IPS-NIHi7 (cell line): Measurements from ENCODE around the gene ULK2.
"Not testable (repeated sequence)": the region's sequence is repeated elsewhere in the genome, so short reads cannot be mapped to it uniquely, and the experiment has no call there.

ENCODE experiments used
- DNase-seq: peaks from one replicate; pipeline ENCODE4 v3.0.0; 2012; ENCODE audit warnings: mixed read lengths; ENCODE audit errors: extremely low spot score

The ULK2 gene

GRCh38 chr17:19867329-19868078 lies at the start of gene ULK2:
Gene ULK2, minus strand, starts transcription at chr17:19867936. Its CDS starts 519 bp downstream, at chr17:19867417.
- peak; percentile 74 for DNase-seq

DNA sequence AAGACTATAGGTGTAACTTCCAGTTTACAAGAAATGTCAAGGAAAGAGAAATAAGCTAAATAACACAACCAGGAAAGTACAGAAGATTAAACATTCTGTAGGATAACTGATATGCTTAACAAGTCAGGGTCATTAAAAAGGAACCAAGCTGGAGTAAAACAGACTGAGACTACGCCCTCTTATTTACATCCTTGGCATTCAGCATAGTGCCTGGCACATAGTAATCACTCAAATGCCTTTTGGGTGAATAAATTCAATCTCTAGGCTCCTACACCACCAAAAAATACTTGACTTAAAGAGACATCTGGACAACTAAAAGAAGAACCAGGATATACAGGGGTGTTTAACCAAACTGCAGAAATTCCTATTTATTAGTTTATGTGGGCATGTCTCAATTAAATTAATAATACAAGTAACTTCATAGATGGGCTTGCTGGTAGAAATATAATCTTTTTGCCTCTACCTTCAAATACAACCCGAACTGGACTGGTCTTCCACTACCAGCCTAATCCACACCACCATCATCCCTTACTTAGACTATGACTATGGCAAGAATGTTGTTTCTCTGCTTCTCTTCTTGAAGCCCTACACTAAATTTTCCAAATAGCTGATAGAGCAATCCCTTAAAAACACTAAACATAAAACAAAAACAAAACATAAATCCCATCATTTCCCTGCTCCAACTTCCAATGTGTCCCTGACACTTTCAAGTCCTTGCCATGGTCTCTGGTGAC lies 47.7 kb upstream of the ULK2 start:
- no peak for DNase-seq

DNA sequence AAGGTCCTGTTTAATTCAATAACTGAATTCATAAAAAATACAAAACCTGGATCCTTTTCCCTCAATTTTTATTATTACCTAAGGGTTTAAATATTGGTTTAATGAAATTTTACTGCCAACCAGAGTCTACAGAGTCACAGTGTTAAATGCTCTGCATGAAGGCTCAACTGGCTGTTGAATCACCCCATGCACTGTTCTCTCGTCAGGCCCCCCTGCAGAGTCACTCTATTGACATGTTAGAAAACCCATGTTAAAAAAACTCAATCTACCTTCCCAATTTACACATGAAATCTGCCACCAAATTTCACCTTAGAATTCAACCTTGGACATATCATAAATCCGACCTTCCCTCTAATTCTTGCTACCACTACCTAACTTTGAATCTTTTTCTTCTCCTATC lies 43.3 kb upstream of the ULK2 start:
- DNase-seq, result peak; percentile 36

DNA sequence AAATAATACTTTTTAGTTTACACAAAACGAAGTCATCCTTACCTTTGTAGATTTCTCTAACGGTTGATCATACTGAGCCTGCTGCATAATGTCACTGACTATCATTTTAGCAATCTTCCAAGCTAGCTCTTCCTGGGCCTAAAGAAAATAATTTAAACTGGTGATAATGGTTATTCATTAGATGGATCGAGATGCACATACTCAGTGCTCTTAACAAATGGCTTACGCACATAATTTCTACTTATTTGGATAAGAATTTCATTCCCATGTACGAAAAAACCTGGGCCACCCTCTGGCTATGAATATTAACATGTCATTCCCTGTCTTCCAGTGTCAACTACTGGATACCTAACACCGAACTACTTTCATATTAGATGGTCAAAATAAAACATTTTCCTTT lies 41.4 kb upstream of the ULK2 start:
- no peak for DNase-seq

DNA sequence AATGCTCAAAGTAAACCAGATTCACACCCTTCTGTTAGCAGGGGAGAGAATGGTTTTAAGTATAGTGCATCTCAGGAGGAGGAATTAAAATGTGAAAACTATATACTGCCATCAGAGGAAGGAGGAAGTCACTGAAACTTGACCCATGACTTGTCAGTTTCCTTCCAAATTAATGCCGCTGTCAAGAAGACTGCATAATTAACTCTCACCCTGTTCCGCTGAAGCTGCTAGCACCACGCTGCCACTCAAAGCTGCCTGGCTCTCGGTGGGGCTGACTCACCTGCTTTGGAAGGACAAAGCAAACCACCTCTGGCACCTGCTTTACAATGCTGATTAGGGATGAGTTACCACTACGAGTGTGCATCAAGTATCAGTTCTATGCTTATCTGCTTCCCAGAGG lies 37.8 kb upstream of the ULK2 start:
- DNase-seq, result no peak

- DNase-seq, result no peak
These were observed 37.2 kb upstream of the ULK2 start for GRCh38 chr17:19904924-19905323.

- DNase-seq, result no peak
These were observed 36.7 kb upstream of the ULK2 start for GRCh38 chr17:19904412-19904811.

DNA sequence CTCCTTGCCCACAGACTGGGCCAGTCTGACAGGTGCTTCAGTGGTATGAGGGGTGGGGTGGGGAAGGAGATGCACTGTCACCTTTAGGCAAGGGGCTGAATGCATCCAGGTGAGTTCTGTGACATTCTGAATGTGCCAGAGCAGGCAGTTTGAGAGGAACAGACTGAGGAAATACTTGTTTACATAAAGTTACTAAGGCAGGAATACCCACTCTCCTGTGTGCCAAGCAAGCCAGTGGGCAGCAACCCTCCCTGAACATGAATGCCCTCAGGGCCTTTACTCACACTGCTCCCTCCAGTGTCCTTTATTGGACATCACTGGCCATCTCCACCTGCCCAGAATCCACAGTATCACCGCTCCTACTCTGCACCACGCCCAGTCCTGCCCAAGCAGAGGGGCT lies 33.1 kb upstream of the ULK2 start:
- no peak for DNase-seq

DNA sequence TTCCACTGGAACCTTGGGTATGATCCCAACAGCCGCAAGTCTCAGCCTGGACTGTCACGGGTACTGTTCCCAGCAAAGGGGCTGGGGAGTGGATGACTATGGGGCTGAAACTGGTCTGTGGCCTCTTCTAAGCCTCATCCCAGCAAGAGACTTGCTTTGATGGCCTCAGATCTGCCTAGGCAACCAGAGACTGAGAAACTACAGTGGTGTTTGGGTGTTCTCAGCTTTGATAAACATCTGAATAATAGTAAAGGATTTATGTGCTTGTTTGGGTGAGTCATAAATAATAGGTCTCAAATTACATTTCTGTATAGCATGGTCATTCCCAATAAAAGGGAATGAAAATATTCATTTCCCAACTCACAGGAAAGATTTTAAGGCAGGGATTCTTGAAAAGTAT lies 30.2 kb upstream of the ULK2 start:
- no peak for DNase-seq

- DNase-seq, result no peak
These were observed 29.5 kb upstream of the ULK2 start for GRCh38 chr17:19897090-19897837.

GRCh38 chr17:19896679-19897078 lies 28.9 kb upstream of the ULK2 start:
- DNase-seq, result no peak

DNA sequence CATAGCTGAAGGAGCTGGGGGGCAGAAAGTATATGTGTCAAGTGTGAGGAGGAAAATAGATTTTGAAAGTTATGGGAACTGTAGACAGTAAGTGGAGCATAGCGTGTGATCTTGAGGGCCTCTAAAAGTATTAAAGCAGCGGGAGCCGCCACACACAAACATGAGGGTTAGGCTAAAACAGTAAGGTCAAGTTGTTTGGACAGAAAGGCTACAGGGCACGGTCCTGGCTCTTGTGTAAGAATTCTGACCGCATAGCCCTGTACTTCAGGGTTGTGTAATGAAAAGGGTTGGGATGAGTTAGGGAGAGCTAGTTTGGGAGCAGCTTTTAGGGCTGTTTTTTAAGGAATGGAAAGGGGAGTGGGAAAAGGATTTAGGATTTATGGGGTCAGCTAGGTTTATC lies 22.8 kb upstream of the ULK2 start:
- DNase-seq, result not testable (repeated sequence)

DNA sequence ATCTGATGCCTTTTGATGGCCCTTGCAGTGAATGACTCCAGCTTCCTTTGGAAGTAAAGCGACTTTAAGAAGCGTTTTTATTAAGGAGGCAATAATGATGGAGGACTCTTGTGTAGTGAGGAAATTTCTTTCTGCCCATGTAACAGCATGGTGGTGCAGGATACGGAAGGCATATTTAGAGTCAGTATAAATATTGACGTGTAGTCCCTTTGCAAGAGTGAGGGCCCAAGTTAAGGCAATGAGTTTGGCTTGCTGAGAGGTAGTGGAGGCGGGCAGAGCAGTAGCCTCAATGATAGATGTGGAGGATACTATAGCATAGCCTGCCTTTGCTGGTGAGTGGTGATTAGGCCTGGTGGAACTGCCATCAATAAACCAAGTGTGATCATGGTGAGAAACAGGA lies 22.3 kb upstream of the ULK2 start:
- DNase-seq, result not testable (repeated sequence)

GRCh38 chr17:19886116-19886515 lies 18.4 kb upstream of the ULK2 start:
- DNase-seq, result no peak

DNA sequence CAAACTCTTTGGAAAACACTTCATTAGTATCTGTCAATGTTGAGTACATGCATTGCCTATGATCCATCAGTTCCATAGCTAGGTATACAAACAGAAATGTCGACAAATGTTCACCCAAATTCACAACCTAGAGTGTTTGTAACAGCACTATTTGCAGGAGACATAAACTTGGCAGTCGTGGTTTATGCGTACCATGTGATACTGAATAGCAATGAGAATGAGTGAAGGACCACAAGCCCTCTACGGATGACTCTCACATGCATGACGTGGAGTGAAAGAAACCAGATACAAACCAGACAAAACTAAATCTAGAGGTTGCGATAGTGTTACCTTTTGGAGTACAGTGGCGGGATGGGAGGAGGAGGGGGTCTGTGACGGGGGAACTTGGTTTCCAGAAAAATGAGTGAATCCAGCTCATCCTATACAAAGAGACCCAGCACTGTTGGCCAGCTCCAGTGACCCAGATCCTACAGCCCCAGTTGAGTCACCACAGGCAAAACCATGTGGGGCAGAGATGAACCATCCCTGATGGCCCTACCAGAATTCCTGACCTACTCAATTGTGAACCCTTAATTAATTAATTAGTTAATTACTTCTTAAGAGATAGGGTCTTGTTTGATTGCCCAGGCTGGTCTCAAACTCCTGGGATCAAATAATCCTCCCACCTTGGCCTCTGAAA lies 15.9 kb upstream of the ULK2 start:
- no peak for DNase-seq

DNA sequence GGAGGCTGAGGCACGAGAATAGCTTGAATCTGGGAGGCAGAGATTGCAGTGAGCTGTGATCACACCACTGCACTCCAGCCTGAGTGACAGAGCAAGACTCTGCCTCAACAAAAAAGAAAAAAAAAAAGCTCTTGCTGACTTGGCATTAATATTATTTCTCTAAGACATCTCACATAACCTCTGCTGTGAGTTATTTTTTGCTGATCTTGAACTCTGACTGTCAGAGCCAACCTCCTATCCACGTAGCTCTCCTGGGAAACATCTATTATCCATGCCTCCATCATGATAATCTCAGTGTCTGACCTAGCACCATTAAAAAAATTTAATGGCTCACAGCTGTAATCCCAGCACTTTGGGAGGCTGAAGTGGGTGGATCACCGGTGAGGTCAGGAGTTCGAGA lies 12.7 kb upstream of the ULK2 start:
- no peak for DNase-seq

DNA sequence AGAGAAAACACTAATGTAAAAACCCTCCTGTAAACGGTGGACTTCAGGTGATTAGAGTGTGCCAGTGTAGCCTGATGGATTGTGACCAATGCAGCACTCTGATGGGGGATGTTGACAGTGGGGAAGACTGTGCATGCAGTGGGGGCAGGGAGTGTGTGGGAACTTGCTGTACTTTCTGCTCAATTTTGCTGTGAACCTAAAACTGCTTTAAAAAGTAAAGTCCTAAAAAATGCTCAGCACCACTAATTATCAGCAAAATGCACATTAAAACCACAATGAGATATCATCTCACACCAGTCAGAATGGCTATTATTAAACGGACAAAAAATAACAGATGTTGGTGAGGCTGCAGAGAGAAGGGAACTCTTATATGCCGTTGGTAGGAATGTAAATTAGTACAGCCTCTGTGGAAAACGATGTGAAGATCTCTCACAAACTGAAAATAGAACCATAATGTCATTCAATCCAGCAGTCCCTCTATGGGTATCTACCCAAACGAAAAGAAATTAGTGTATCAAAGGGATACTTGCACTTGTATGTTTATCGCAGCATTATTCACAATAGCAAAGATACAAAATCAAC lies 9.7 kb upstream of the ULK2 start:
- DNase-seq, result no peak

GRCh38 chr17:19876529-19877161 lies 8.9 kb upstream of the ULK2 start:
- no peak for DNase-seq

DNA sequence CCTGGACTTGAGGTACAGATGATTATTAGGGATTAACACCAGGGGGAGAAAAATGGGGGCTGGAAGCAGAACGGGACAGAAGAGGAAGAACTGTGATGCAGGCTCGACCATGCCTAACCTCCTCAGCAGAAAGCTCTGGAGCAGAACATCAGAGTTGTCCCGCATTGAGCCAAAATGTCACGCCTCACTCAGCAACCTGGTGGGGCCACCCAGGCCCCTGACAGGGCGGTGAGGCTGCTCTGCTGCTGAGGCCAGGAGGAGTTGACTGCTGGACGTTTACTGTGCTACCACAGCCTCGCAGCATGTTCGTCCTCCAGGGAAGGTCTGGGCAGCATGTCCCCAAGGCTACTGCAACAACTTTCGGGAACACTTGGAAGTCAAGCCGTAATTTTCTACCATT lies 6.5 kb upstream of the ULK2 start:
- no peak for DNase-seq

- DNase-seq, result no peak
These were observed 5.6 kb upstream of the ULK2 start for GRCh38 chr17:19873346-19873745.

GRCh38 chr17:19868079-19868395 lies 301 bp upstream of the ULK2 start:
- no peak for DNase-seq

- DNase-seq, result peak; percentile 83
These were observed 732 bp downstream of the ULK2 start for GRCh38 chr17:19867079-19867328.
